Activated CD8-positive, alpha-beta T cell treated with anti-CD3 and anti-CD28 coated beads for 36 hours (primary cell): ENCODE data around the gene PAPPA2. TPM values are rescaled to one million over a fixed set of nuclear protein-coding genes. Genes with fewer than 3 reads are reported as not detected.

ENCODE experiments used
- ATAC-seq: fragments of 200-7000 bp; cut with Tn5 transposase; one replicate; pipeline ENCODE4 v1.10.0; 2021; ENCODE audit warnings: mild to moderate bottlenecking, moderate library complexity
- CTCF ChIA-PET: fragments of 350-600 bp; sonication (Branson Sonifier 250); formaldehyde crosslinking; loops from one replicate; lab custom pipeline; 2021; ENCODE audit warnings: antibody characterized with exemption; lab: Charles Lee
- POLR2A ChIA-PET: fragments of 350-600 bp; sonication (Branson Sonifier 250); formaldehyde crosslinking; loops from one replicate; lab custom pipeline; 2021; ENCODE audit warnings: antibody characterized with exemption; lab: Charles Lee
- DNase-seq: peaks from one replicate; pipeline ENCODE4 v3.0.0-alpha.2; 2020
- H3K27ac Mint-ChIP-seq: one replicate; pipeline ENCODE4 v1.8.0; 2021; ENCODE audit warnings: mild to moderate bottlenecking, mixed read lengths
- H3K27me3 Mint-ChIP-seq: one replicate; pipeline ENCODE4 v1.8.0; 2021; ENCODE audit warnings: mixed read lengths
- H3K36me3 Mint-ChIP-seq: one replicate; pipeline ENCODE4 v1.8.0; 2021; ENCODE audit warnings: low read depth, mixed read lengths
- H3K4me1 Mint-ChIP-seq: one replicate; pipeline ENCODE4 v1.8.0; 2021; ENCODE audit warnings: low read depth, mixed read lengths
- H3K4me3 Mint-ChIP-seq: one replicate; pipeline ENCODE4 v1.8.0; 2021; ENCODE audit warnings: mild to moderate bottlenecking, moderate library complexity, mixed read lengths
- H3K9me3 Mint-ChIP-seq: one replicate; pipeline ENCODE4 v1.8.0; 2021; ENCODE audit warnings: mixed read lengths
- intact Hi-C: fragments of 100-400 bp; cut with micrococcal nuclease; formaldehyde crosslinking; loops from one replicate; pipeline ENCODE4 v1.10.0; 2022
- total RNA-seq, 2 experiments: library from RNA; stranded (reverse); gene quantifications; one replicate each; pipeline ENCODE4 v1.2.3, GENCODE V29; 2021
- TF ChIP-seq, protein P1 (sequence below): fragments of 200-600 bp; IDR thresholded peaks from one replicate; pipeline ENCODE4 v1.8.0; 2022; ENCODE audit warnings: antibody characterized with exemption, mild to moderate bottlenecking

The PAPPA2 gene
- total RNA-seq, 2 experiments from 2014 or later, result 0.07 to 0.13 TPM

GRCh38 chr1:176790786-176791185, 327.8 kb downstream of the PAPPA2 start:
- ATAC-seq, result no peak
- TF ChIP-seq, protein P1, sequence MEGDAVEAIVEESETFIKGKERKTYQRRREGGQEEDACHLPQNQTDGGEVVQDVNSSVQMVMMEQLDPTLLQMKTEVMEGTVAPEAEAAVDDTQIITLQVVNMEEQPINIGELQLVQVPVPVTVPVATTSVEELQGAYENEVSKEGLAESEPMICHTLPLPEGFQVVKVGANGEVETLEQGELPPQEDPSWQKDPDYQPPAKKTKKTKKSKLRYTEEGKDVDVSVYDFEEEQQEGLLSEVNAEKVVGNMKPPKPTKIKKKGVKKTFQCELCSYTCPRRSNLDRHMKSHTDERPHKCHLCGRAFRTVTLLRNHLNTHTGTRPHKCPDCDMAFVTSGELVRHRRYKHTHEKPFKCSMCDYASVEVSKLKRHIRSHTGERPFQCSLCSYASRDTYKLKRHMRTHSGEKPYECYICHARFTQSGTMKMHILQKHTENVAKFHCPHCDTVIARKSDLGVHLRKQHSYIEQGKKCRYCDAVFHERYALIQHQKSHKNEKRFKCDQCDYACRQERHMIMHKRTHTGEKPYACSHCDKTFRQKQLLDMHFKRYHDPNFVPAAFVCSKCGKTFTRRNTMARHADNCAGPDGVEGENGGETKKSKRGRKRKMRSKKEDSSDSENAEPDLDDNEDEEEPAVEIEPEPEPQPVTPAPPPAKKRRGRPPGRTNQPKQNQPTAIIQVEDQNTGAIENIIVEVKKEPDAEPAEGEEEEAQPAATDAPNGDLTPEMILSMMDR, result no peak
- POLR2A ChIA-PET, result no interaction called here

GRCh38 chr1:176791906-176792305, 328.9 kb downstream of the PAPPA2 start:
- H3K27me3 Mint-ChIP-seq, result no peaks in the 10 kb centered on the region
- no peak for ATAC-seq
- no peaks in the 10 kb centered on the region for H3K4me1 Mint-ChIP-seq
- H3K9me3 Mint-ChIP-seq, result peaks cover 1% of the 10 kb centered on the region
- no peaks in the 10 kb centered on the region for H3K36me3 Mint-ChIP-seq
- ChIA-PET POLR2A (interaction anchor here (0.8 kb wide), 1 partner anchor 12 kb away, joined by 3 read pairs; no protein-coding TSS in a partner anchor), CTCF (no interaction called here)
- no peak overlapping the region for H3K4me3 Mint-ChIP-seq
- TF ChIP-seq, protein P1, result no peak
- no peak for DNase-seq
- intact Hi-C loops, result no loop called here
- no peak overlapping the region for H3K27ac Mint-ChIP-seq

More at GRCh38 chr1:176790786-176791185, 327.8 kb downstream of the PAPPA2 start:
- H3K4me1 Mint-ChIP-seq, result no peaks in the 10 kb centered on the region
- H3K9me3 Mint-ChIP-seq, result peaks cover 1% of the 10 kb centered on the region
- DNase-seq, result no peak
- no peak overlapping the region for H3K27ac Mint-ChIP-seq
- intact Hi-C loops, result no loop called here
- no peaks in the 10 kb centered on the region for H3K36me3 Mint-ChIP-seq
- H3K27me3 Mint-ChIP-seq, result no peaks in the 10 kb centered on the region
- CTCF ChIA-PET, result no interaction called here
- H3K4me3 Mint-ChIP-seq, result no peak overlapping the region

DNA sequence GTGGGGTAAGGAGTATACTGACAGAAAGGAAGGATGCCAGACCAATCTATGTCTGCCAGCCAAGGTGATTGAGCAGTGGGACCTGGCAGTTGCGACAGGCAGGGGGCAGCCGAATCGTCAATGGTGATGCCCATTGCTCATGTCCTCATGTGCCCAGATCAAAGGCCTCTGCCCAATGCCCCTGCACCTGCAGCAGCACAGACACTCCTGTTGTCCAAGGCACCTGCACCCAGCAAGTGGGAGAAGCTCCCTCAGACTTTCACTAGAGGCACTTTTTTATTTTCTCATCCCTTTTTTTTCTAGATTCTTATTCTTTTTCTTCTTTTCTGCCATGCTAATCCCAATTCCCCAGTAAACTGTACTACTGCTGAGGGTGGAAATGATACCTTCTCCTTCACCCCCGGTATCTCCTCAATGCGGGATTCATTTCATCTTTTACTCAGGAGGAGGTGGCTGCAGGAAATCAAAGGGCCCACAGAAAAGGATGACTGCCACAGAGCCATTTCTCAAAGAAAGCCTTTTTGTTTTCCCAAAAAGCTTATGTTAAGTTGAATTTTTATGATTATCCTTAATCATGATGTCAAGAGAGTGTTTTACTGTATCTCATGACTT, 332.0 kb downstream of the PAPPA2 start:
- TF ChIP-seq, protein P1, result no peak
- Mint-ChIP-seq H3K4me1 (no peaks in the 10 kb centered on the region), H3K27ac (no peak overlapping the region), H3K36me3 (no peaks in the 10 kb centered on the region), H3K9me3 (no peaks in the 10 kb centered on the region), H3K4me3 (no peak overlapping the region), H3K27me3 (no peaks in the 10 kb centered on the region)
- intact Hi-C loops, result no loop called here
- ChIA-PET CTCF (no interaction called here), POLR2A (no interaction called here)
- no peak for DNase-seq
- no peak for ATAC-seq

- Mint-ChIP-seq H3K27me3 (no peaks in the 10 kb centered on the region), H3K36me3 (no peaks in the 10 kb centered on the region), H3K27ac (no peak overlapping the region), H3K4me3 (no peak overlapping the region), H3K4me1 (no peaks in the 10 kb centered on the region), H3K9me3 (no peaks in the 10 kb centered on the region)
- TF ChIP-seq, protein P1, result no peak
- ATAC-seq, result no peak
- POLR2A ChIA-PET, result no interaction called here
- CTCF ChIA-PET, result no interaction called here
- no peak for DNase-seq
- intact Hi-C loops, result no loop called here
Observed at GRCh38 chr1:176795929-176796328, 333.0 kb downstream of the PAPPA2 start.

DNA sequence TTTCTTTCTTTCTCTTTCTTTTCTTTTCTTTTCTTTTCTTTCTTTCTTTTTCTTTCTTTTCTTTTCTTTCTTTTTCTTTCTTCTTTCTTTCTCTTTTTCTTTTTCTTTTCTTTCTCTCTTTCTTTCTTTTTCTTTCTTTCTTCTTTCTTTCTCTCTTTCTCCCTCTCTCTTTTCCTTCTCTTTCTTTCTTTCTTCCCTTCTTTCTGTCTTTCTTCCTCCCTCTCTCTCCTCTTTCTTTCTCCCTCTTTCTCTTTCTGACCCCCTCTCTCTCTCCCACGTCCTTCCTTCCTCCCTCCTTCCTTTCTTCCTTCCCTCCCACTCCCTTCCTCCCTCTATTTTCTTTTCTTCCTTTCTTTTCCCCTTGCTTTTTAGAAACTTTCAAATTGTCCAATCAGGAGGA, 333.6 kb downstream of the PAPPA2 start:
- no peak for DNase-seq
- H3K4me1 Mint-ChIP-seq, result no peaks in the 10 kb centered on the region
- TF ChIP-seq, protein P1, result peak; percentile 46
- H3K9me3 Mint-ChIP-seq, result no peaks in the 10 kb centered on the region
- no peak for ATAC-seq
- H3K27ac Mint-ChIP-seq, result no peak overlapping the region
- POLR2A ChIA-PET, result no interaction called here
- no peaks in the 10 kb centered on the region for H3K36me3 Mint-ChIP-seq
- CTCF ChIA-PET, result no interaction called here
- no peak overlapping the region for H3K4me3 Mint-ChIP-seq
- intact Hi-C loops, result no loop called here
- no peaks in the 10 kb centered on the region for H3K27me3 Mint-ChIP-seq
